ENCODE measurements around the gene CATSPERB.
"Not testable (repeated sequence)": the region's sequence is repeated elsewhere in the genome, so short reads cannot be mapped to it uniquely, and the experiment has no call there.

CATSPERB gene

GRCh38 chr14:91731986-91732385, at the start of gene CATSPERB:
CATSPERB (minus strand) TSS chr14:91732086; CDS start chr14:91729479, 2,607 bp downstream.
- no peak for DNase-seq (ENCODE audit: low read depth)

GRCh38 chr14:91780452-91780851, 48.6 kb upstream of the CATSPERB start:
- no peak for DNase-seq (ENCODE audit: low read depth)

DNA sequence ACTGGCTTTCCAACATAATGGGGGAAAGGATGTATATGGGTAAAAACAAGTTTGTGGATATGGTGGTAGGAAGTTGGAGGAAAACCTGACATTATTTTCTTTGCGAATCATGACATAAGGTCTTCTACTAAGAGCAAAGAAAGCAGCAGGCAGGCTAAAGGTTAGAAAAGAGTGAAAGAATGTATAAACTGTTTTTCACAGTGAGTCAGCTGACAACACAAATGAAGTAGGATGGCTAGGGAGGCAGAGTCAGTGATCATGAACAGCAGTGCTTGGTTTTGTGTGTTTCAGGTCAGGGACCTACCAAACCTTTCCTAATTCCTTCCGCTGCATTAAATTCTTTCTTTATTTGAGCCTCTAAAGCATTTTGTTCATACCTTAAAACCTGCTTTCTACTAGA, 46.3 kb upstream of the CATSPERB start:
- peak; percentile 5 for DNase-seq (ENCODE audit: low read depth)

DNA sequence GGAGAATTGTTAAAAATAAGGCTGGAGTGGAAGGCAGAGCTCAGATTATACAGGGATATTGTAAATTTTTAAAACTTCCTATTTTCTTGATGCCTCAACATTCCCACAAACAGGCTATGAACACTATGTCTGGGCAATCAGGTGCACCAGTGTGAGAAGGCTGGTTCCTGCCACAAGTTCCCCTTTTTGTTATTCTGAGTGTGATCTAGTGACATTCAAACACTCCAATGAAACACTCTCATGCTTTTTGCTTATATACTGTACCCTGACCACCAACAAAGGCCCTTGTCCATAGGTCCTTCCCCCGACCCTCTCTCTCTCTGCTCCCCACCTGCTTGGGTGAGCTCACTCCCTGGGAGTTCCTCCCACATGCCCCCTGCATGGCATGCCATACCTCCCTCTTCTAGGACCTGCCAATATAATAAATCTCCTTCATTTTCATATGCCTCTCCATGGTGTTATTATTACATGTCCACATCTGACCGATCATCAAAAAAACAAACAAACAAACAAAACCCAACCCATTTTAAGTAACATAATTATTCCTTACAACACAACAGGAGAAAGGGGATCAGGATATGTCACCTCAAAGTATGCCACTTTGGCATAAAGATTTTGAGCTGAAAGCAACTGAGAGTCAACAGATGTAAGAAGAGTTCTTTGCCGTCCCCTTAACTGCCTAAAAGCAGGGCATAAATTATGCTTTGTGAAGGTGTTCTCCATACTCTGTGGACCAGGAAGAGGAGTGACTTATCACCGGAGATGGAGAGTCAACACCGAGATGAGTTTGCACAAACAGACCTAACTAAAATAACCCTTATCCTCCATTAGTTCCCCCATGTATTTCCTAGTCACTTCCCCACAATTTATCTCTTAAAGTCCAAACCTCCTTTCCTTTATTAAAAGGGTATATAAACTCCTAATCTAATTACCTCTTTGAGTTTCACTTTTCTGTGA, 42.5 kb upstream of the CATSPERB start:
- no peak for DNase-seq (ENCODE audit: low read depth)

GRCh38 chr14:91770185-91770584, 38.3 kb upstream of the CATSPERB start:
- DNase-seq (ENCODE audit: low read depth): no peak

- peak; percentile 38 for DNase-seq (ENCODE audit: low read depth)
These were observed 23.8 kb upstream of the CATSPERB start for GRCh38 chr14:91755570-91756295.

DNA sequence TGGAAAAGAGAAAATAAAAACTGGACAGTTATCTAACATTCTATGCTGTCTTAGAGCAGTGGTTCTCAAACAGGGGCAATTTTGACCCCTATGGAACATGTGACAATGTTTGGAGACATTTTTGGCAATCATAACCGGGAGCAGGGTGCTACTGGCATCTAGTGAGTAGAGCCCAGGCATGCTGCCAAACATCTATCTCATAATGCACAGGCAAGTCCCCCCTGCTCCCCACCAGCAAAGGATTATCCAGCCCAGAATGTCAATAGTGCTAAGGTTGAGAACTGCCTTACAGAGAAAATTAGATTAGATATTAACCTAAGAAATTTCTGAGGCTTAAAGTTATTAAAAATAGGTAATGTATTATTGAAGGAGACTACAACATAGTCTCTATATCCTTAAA, 22.9 kb upstream of the CATSPERB start:
- no peak for DNase-seq (ENCODE audit: low read depth)

GRCh38 chr14:91754185-91754584, 22.3 kb upstream of the CATSPERB start:
- no peak for DNase-seq (ENCODE audit: low read depth)

DNA sequence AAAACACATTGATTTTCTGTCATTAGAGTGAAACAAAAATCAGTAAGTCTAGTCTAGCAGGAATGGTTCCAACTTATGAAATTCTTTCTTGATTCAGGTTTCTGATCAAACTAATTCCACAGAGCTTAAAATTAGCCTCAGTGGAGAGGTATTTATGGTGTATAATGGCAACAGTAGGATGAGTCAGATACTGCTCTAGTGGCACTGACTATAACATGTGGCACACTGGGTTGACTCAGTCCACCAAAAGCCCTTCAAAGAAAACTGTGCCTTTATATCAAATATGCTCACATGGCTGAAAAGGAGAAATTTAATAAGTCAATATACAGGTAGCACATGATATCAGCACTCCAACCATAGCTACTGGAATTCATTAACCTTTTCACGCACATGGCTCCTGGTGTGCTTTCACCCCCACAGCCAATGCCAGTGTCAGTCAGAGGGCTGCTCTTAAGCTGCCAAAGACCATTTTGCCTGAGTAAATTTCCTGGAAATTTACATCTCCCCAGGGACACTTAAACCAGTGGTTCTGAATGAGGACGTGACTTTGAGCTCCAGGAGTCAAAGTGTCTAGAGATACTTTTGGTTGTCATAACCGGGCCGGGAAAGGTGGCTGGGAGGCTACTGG, 21.7 kb upstream of the CATSPERB start:
- DNase-seq (ENCODE audit: low read depth): no peak

DNA sequence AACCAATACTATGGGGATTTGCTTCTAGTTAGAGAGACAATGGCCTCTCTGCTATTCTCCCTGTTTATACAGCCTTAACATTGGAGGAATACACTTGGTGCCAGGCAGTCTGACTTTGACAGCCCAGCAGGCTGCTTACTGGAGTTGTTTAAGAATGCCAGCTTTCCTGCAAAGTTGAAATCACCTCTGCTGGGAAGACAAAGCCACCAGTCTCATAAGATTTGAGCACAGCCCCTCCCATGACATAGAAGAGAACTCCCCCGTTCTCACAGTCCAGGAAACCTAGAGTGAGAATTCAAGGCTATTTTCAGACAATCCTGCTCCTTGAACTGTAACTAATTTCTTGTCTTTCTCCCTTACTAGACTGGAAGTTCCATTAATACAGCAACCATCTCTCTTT, 21.1 kb upstream of the CATSPERB start:
- DNase-seq (ENCODE audit: low read depth): no peak

DNA sequence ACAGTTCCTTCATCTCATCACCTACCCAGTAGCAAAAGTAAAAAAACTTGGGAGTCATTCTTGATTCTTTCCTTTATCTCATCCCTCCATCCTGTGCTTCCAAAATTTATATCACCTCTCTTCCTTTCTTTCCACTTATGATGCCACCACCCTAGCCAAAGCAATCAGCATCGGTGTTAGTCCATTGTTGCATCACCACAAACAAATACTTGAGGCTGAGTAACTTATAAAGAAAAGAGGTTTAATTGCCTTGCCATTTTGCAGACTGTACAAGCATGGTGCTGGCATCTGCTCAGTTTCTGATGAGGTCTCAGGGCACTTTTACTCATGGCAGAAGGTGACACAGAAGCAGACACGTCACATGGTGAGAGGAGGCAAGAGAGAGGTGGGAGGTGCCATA, 19.8 kb upstream of the CATSPERB start:
- no peak for DNase-seq (ENCODE audit: low read depth)

GRCh38 chr14:91750634-91751198, 18.8 kb upstream of the CATSPERB start:
- no peak for DNase-seq (ENCODE audit: low read depth)

- DNase-seq (ENCODE audit: low read depth): no peak
These were observed 18.0 kb upstream of the CATSPERB start for GRCh38 chr14:91749868-91750267.

DNA sequence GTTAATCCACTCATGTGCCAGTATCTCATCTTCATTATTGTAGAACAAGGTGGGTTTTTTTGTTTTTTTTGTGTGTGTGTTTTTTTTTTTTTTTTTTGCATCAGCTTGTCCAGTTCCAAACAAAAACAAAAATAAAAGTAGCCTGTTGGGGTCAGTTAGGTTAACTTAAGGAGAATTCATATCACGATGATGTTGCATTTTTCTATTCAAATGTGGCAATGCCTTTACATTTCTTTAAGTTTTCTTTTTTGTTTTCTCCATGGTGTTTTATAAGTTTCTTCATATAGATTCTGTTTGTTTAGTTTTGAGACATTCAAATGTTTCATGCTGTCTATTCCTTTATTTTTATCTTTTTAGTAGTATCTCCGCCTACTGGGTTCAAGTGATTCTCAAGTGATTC, 16.2 kb upstream of the CATSPERB start:
- no peak for DNase-seq (ENCODE audit: low read depth)

- DNase-seq (ENCODE audit: low read depth): no peak
These were observed 13.5 kb upstream of the CATSPERB start for GRCh38 chr14:91745344-91745743.

DNA sequence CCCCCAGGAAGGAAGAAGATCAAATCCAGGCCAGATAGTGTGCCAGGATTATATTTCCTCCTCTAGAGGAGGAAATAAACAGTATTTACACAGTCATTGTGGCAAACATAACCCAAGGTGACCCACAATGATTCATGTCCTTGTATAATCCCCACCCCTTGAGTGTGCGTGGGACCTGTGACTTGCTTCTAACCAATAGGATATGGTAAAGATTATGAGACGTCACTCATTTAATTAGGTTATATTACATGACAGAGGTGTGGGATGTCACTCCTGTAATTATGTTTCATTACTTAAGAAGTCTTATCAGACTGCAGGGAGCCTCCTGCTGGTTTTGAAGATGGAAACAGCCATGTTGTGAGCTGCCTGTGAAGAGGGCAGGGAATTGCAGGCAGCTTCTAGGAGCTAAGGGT, 12.2 kb upstream of the CATSPERB start:
- no peak for DNase-seq (ENCODE audit: low read depth)

DNA sequence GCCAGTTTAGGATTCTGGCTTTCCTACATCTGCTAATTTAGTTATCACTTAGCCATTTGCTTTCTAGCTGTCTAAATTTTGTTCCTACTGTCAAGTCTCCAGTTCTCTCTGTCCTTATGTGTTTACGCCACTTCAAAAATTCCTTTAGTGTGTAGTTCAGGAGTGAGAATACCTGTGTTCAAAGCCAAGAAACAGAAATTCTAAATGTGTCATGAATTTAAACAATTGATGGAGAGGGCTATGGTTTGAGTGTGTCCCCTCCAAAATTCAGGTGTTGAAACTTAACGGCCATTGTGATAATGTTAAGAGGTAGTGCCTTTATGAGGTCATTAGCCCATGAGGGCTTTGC, 11.4 kb upstream of the CATSPERB start:
- no peak for DNase-seq (ENCODE audit: low read depth)

- DNase-seq (ENCODE audit: low read depth): no peak
These were observed 10.9 kb upstream of the CATSPERB start for GRCh38 chr14:91742621-91743304.

- DNase-seq (ENCODE audit: low read depth): not testable (repeated sequence)
These were observed 8.0 kb upstream of the CATSPERB start for GRCh38 chr14:91739867-91740266.

DNA sequence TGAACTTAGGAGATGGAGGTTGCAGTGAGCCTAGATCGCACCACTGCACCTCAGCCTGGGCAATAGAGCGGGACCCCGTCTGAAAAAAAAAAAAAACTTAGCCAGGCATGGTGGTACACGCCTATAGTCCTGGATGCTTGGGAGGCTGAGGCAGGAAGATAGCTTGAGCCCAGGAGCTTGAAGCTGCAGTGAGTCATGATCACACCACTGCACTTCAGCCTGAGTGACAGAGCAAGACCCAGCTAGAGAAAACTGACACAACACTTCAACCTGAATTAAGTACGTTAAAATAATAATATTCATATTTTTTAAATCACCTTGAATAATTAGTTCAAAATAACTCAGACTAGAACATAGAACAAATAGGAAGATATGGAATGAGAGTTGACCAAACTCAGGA, 5.7 kb upstream of the CATSPERB start:
- no peak for DNase-seq (ENCODE audit: low read depth)

GRCh38 chr14:91732859-91733477, 1.1 kb upstream of the CATSPERB start:
- no peak for DNase-seq (ENCODE audit: low read depth)
